ENCODE measurements around the gene ABHD15.
A peak's percentile ranks its signal among the peaks of the same experiment; 100 is the strongest.

ABHD15 gene

GRCh38 chr17:29594519-29595090 lies 27.8 kb upstream of the ABHD15 start:
- DNase-seq, result peak; percentile 11

GRCh38 chr17:29593591-29594518 lies 27.0 kb upstream of the ABHD15 start:
- peak; percentile 38 for DNase-seq

GRCh38 chr17:29592850-29593551 lies 26.2 kb upstream of the ABHD15 start, which contains the start of gene ANKRD13B:
Gene ANKRD13B (plus strand): TSS chr17:29593132. CDS start chr17:29593622, 490 bp downstream.
- DNase-seq, result peak; percentile 60

GRCh38 chr17:29591737-29592608 lies 25.1 kb upstream of the ABHD15 start:
- DNase-seq, result peak; percentile 84

GRCh38 chr17:29591146-29591736 lies 24.4 kb upstream of the ABHD15 start:
- DNase-seq, result peak; percentile 61

- DNase-seq, result peak; percentile 13
These were observed 23.7 kb upstream of the ABHD15 start for GRCh38 chr17:29590411-29591145.

- peak; percentile 87 for DNase-seq
These were observed 22.9 kb upstream of the ABHD15 start, which contains the start of gene GIT1 for GRCh38 chr17:29589524-29590410. Gene GIT1 (minus strand): TSS chr17:29589648. CDS start chr17:29589378, 270 bp downstream.

- DNase-seq, result peak; percentile 66
These were observed 21.9 kb upstream of the ABHD15 start for GRCh38 chr17:29588562-29589411.

- peak; percentile 8 for DNase-seq
These were observed 21.3 kb upstream of the ABHD15 start for GRCh38 chr17:29588017-29588561.

- peak; percentile 10 for DNase-seq
These were observed 20.8 kb upstream of the ABHD15 start for GRCh38 chr17:29587591-29587990.

GRCh38 chr17:29586676-29587469 lies 20.0 kb upstream of the ABHD15 start:
- peak; percentile 9 for DNase-seq

- peak; percentile 33 for DNase-seq
These were observed 18.4 kb upstream of the ABHD15 start for GRCh38 chr17:29585080-29585751.

GRCh38 chr17:29584452-29585079 lies 17.7 kb upstream of the ABHD15 start:
- peak; percentile 9 for DNase-seq

- DNase-seq, result peak; percentile 8
These were observed 16.7 kb upstream of the ABHD15 start for GRCh38 chr17:29583324-29584248.

GRCh38 chr17:29582772-29583171 lies 15.9 kb upstream of the ABHD15 start:
- peak; percentile 9 for DNase-seq
